Prostate gland (tissue), 2 donors: ENCODE data around the gene TIAM2. TPM values are rescaled to one million over a fixed set of nuclear protein-coding genes. Genes with fewer than 3 reads are reported as not detected.

Experiments
- DNase-seq: peaks from one replicate; pipeline ENCODE4 v3.0.0-alpha.2; 2019; ENCODE audit warnings: low spot score
- H3K27ac ChIP-seq, 2 donors: fragments of 200-600 bp; sonication (generic); 2 replicates each; pipeline ENCODE4 v1.5.1; 2017 to 2019
- H3K27me3 ChIP-seq: fragments of 200-600 bp; sonication (generic); replicated peaks from 2 replicates; pipeline ENCODE4 v1.5.1; 2019; ENCODE audit not compliant: insufficient read depth
- H3K36me3 ChIP-seq, 2 donors: fragments of 200-600 bp; sonication (generic); 1 replicate in 1 of 2; 2 replicates in 1 of 2; pipeline versions ENCODE4 v1.5.1 to v1.8.1; 2017 to 2019
- H3K4me1 ChIP-seq: fragments of 200-600 bp; sonication (generic); replicated peaks from 2 replicates; pipeline ENCODE4 v1.5.1; 2019
- H3K4me3 ChIP-seq, 2 donors: fragments of 200-600 bp; sonication (generic); 2 replicates each; pipeline ENCODE4 v1.5.1; 2017 to 2019
- H3K9me3 ChIP-seq: fragments of 200-600 bp; sonication (generic); 2 replicates; pipeline ENCODE4 v1.5.1; 2017
- POLR2A ChIP-seq: fragments of 450-650 bp; IDR thresholded peaks from one replicate; pipeline ENCODE4 v1.6.1; 2016; ENCODE audit warnings: antibody characterized with exemption, mild to moderate bottlenecking
- POLR2AphosphoS5 ChIP-seq: sonication (generic); formaldehyde crosslinking; IDR thresholded peaks from one replicate; pipeline ENCODE4 v1.6.1; 2017; ENCODE audit warnings: antibody characterized with exemption
- WGBS: methylation state at CpG from one replicate; pipeline ENCODE4 v1.1.5; 2018; 5-methylcytosine and 5-hydroxymethylcytosine counted together
- intact Hi-C: fragments of 100-400 bp; cut with DNase I; formaldehyde crosslinking; loops from one replicate; pipeline ENCODE4 v1.14.2; 2022
- total RNA-seq, 2 donors: library from RNA; depleted of rRNA; stranded (reverse); fragments of >200 nt; gene quantifications; one replicate each; pipeline ENCODE4 v1.1.0, GENCODE V29; 2016
- TF ChIP-seq, protein P1 (sequence below), 4 experiments: fragments of 200-600 bp in 2 of 4; fragments of 450-650 bp in 2 of 4; sonication (generic) in 2 of 4; IDR thresholded peaks; 1 replicate in 3 of 4; 2 replicates in 1 of 4; pipeline ENCODE4 v1.5.1; 2016 to 2019; ENCODE audit warnings: antibody characterized with exemption in 4 of 4, mild to moderate bottlenecking in 2 of 4, moderate library complexity in 2 of 4

Gene TIAM2
- total RNA-seq, 2 donors from 2014 or later: 13.1 to 21.6 TPM

DNA sequence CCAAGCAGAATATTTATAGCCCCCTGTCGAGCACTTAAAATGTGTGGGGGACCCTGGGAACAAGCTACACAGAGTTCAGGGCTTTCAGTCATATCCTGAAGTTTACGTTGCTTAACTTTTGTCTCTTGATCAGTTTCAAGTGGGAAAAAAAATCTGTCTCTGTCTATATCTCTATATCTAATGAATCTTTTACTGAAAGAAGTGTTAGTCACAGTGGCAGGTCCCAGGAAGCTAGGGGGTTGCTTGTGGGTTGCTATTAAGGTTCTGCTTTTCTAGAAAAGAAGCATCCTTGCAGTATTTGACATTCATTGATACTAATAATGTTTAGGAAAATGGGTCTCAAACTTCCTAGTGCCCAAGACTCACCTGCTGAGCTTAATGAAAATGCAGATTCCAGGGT is 192.0 kb downstream of the TIAM2 start:
- peak overlapping the region in 1 of 2 donors; percentile 40 for H3K27ac ChIP-seq
- peaks cover 9% of the 10 kb centered on the region for H3K4me1 ChIP-seq
- no peaks in the 10 kb centered on the region for H3K36me3 ChIP-seq
- intact Hi-C loops: no loop called here
- H3K27me3 ChIP-seq: no peaks in the 10 kb centered on the region
- 16% methylated on average over 2 of the region's 2 CpGs for WGBS
- no peak overlapping the region for H3K4me3 ChIP-seq
- no peak for DNase-seq
- TF ChIP-seq POLR2AphosphoS5: no peak
- TF ChIP-seq POLR2A: no peak
- TF ChIP-seq, protein P1, sequence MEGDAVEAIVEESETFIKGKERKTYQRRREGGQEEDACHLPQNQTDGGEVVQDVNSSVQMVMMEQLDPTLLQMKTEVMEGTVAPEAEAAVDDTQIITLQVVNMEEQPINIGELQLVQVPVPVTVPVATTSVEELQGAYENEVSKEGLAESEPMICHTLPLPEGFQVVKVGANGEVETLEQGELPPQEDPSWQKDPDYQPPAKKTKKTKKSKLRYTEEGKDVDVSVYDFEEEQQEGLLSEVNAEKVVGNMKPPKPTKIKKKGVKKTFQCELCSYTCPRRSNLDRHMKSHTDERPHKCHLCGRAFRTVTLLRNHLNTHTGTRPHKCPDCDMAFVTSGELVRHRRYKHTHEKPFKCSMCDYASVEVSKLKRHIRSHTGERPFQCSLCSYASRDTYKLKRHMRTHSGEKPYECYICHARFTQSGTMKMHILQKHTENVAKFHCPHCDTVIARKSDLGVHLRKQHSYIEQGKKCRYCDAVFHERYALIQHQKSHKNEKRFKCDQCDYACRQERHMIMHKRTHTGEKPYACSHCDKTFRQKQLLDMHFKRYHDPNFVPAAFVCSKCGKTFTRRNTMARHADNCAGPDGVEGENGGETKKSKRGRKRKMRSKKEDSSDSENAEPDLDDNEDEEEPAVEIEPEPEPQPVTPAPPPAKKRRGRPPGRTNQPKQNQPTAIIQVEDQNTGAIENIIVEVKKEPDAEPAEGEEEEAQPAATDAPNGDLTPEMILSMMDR (IDR thresholded peaks at IDR 0.05): no peak
- H3K9me3 ChIP-seq: no peaks in the 10 kb centered on the region

DNA sequence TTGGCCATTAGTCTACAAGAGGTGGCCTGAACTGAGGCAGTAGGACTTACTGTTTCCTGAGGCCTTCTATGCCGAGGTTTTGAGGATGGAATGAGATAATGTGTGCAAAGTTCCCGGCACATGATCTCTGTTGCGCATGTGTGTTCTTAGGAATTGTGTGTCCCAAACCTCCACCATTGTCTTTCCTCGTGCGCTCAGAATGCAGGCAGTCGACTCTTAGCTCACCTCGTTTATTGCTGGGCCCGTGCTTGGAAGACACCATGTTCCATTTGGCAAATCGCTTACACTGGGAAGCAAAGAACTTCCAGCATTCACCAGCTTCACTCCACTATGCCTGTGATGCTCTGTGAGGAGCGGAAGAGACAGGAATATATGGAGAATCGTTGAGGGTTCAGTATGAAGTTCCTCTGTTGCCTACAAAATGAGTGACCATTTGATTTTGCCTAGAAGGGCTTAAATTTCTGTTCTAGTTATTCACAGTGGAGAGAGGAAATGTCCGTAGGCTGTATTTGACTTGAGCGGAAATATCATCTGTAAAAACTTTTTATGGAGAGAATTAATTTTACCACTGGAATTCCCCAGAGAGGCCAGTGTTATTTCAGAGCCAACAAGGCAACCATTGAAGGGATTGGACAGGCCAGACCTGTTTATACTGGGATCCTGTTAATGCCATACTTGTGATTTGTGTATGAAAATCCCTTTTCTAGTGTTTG is 193.0 kb downstream of the TIAM2 start:
- no peaks in the 10 kb centered on the region for H3K36me3 ChIP-seq
- 45% methylated on average over 13 of the region's 13 CpGs for WGBS
- H3K4me1 ChIP-seq: peaks cover 9% of the 10 kb centered on the region
- intact Hi-C loops: no loop called here
- no peaks in the 10 kb centered on the region for H3K9me3 ChIP-seq
- peak; percentile 44 for DNase-seq
- H3K27ac ChIP-seq: peak overlapping the region; percentile 65 to 73
- H3K27me3 ChIP-seq: no peaks in the 10 kb centered on the region
- no peak overlapping the region for H3K4me3 ChIP-seq
- peak; percentile 52 for TF ChIP-seq POLR2AphosphoS5
- TF ChIP-seq POLR2A: no peak

DNA sequence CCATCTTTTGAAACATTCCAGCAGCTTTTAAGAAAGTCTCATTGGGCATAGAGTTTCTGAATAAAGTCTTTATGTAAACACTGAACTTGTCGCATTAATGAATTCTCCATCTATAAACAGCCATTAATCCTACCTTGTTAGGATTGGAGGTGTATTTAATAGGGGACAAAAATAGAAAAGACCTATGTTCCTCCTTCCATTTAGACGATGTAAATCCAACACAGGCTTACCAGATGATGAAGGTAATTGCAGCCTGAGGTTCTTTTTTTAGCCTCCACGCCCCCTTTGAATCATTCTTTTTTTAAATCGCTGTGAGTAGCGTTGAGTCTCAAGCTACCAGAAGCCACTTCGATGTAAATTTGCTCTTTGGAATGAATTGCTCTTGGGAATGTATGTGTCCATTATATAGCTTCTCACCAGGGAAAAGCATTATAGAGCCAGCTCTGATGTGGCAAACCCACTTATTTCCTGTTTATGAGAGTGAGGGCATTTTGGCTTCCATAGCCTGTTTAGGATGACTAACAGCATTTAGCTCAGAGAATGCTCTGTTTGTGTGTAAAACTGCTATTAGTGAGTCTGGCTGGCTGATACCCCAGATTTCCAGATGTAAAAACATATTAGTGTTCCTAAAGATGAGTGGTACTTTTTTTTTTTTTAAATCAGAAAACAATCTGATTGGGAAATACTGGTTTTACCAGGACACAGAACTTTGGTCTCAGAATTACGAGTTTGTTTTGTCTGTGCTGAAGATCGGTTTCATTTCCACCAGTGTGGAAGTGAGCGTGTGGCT is 193.8 kb downstream of the TIAM2 start:
- Histone ChIP-seq H3K4me3 (no peak overlapping the region), H3K9me3 (no peaks in the 10 kb centered on the region), H3K27ac (peak overlapping the region; percentile 65 to 73), H3K4me1 (peaks cover 9% of the 10 kb centered on the region), H3K27me3 (no peaks in the 10 kb centered on the region), H3K36me3 (no peaks in the 10 kb centered on the region)
- 16% methylated on average over 9 of the region's 9 CpGs for WGBS
- TF ChIP-seq, protein P1 (IDR thresholded peaks at IDR 0.05): no peak
- peak; percentile 51 for TF ChIP-seq POLR2AphosphoS5
- intact Hi-C loops: no loop called here
- no peak for DNase-seq

DNA sequence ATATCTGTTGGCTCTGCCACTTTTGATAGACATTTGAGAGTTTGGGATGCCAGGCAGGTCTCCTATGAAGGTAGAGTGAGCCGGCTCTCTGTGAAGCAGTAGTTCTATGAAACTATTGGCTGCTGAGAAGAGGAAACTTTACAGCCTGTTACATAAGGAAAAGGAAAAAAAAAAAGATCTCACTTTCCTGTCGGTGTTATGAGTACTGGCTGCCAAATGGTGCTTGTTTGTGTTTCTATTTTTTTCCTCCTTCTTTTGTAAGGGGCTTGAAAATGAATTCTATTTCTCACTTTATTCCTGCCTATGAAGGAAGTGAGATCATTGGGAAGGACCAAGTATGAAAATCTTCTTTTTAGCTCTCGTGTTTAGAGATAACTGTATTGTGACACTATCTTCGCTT is 195.6 kb downstream of the TIAM2 start:
- H3K4me1 ChIP-seq: peaks cover 9% of the 10 kb centered on the region

DNA sequence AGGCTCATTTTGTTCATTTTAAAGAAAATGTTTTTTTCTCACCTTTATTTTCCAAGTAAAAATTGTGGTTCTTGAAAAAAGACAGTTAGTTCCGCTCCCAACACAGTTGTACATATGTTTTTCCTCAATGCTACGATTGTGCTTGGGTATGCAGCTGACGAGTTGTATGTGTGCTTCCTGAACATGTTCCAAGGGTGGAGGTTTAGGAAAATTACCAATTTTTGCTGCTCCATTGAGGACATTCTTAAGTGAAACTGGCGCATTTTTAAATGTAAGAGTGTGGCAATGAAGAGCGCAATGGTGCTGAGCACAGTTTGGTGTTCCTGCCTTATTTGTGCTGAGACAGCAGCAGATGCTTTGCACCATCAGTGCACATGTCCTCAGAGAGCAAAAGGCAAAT is 198.4 kb downstream of the TIAM2 start:
- intact Hi-C loops: no loop called here
- H3K27me3 ChIP-seq: no peaks in the 10 kb centered on the region
- WGBS: 96% methylated on average over 5 of the region's 5 CpGs
- TF ChIP-seq POLR2AphosphoS5 (no peak), POLR2A (no peak)
- TF ChIP-seq, protein P1 (IDR thresholded peaks at IDR 0.05): no peak
- H3K4me3 ChIP-seq: no peak overlapping the region
- no peaks in the 10 kb centered on the region for H3K9me3 ChIP-seq
- peaks cover 9% of the 10 kb centered on the region for H3K4me1 ChIP-seq
- DNase-seq: no peak
- no peak overlapping the region for H3K27ac ChIP-seq
- H3K36me3 ChIP-seq: no peaks in the 10 kb centered on the region

More for the DNA sequence above, 195.6 kb downstream of the TIAM2 start:
- intact Hi-C loops: no loop called here
- Histone ChIP-seq H3K27me3 (no peaks in the 10 kb centered on the region), H3K36me3 (no peaks in the 10 kb centered on the region), H3K4me3 (no peak overlapping the region), H3K27ac (peak overlapping the region; percentile 65 to 73), H3K9me3 (no peaks in the 10 kb centered on the region)
- TF ChIP-seq, protein P1 (IDR thresholded peaks at IDR 0.05): no peak
- TF ChIP-seq POLR2A (no peak), POLR2AphosphoS5 (no peak)
- DNase-seq: no peak
- WGBS: 39% methylated on average over 4 of the region's 4 CpGs
